HG03108 (cell line): ENCODE data around the gene ARFGAP2.
"Not testable (repeated sequence)": the region's sequence is repeated elsewhere in the genome, so short reads cannot be mapped to it uniquely, and the experiment has no call there.

Source experiments
- ATAC-seq: cut with Tn5 transposase; IDR thresholded peaks from one replicate; pipeline ENCODE4 v1.9.1; 2021; ENCODE audit warnings: moderate library complexity; ENCODE audit not compliant: unreplicated experiment

ARFGAP2 gene

DNA sequence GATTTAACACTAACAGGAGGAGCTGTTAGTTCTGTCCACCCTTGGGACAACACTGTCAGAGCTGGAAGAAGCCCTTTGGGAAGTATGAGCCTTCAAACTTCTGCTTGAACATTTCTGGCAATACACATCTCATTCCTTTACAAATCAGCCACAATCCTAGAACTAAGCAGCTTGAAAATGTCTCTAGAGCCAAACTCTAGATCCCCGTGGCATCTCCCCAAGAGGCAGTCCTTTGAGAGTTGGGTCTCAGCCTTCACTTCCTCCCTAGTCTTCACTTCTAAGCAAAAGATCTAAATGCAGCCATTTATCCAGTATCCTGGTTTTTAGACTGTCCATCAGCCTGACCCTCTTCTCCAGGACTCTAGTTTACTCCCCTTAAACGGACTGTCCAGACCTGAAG, 26.9 kb downstream of the ARFGAP2 start:
- no peak for ATAC-seq

- no peak for ATAC-seq
These were observed 27.7 kb downstream of the ARFGAP2 start for GRCh38 chr11:47148903-47149531.

GRCh38 chr11:47148270-47148669, 28.4 kb downstream of the ARFGAP2 start:
- no peak for ATAC-seq

- ATAC-seq, result no peak
These were observed 29.0 kb downstream of the ARFGAP2 start for GRCh38 chr11:47147681-47148080.

DNA sequence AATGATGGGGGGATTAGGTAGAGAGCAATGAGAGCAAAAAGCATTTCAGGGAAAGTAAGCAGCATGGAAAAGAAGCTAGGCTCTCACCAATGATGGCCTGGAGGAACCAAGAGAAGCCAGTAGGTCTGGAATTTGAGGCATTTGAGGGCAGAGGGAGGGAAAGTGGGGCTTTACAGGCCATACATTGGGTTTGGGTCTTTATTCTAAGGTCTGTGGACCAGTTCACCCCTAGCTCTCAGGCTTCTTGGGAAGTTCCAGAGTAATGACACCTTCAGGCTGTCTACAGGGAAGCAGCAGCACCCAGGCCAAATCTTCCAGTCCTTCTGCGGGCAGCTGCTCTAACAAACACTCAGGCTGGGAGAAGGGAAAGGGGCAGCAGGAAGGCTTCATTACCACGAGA, 29.4 kb downstream of the ARFGAP2 start:
- ATAC-seq, result no peak

DNA sequence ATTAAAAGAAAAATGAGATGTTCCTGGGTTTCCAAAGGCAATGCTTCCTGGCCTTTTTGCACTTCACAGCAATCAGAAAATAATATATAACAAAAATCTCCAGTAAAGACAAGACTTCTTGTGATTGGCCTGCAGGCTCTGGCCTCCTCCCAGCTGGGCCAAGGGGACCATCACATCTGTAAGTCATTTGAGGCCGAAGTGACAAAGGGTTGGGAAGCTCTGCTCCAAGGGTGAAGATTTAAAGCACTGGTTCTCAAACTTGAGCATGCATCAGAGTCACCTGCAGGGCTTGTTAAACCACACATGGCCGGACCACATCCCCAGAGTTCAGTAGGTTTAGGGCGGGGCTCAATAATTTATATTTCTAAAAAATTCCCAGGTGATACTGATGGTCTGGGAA, 32.1 kb downstream of the ARFGAP2 start:
- ATAC-seq, result no peak

GRCh38 chr11:47143322-47143721, 33.4 kb downstream of the ARFGAP2 start:
- ATAC-seq, result no peak

DNA sequence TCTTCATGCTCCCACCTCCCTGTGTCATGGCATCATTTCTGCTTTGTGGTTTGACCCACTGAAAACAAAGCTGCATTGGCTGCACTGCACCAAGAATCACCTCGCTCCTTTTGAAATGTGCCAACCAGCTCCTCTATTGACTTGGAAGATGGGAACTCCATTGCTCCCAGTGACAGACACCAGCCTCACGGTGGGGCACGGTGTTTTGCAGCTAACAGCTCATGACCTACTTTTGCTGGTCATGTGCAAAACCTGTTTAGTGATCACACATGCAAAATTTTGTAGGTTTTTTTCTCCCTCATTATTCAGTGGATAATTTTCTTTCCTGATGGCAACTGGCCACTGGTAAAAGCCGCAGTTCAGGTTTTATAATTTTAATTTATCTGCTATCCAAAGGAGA, 36.8 kb downstream of the ARFGAP2 start:
- ATAC-seq, result no peak

- ATAC-seq, result no peak
These were observed 39.2 kb downstream of the ARFGAP2 start for GRCh38 chr11:47137476-47137875.

- ATAC-seq, result no peak
These were observed 39.8 kb downstream of the ARFGAP2 start for GRCh38 chr11:47136921-47137320.

GRCh38 chr11:47136327-47136726, 40.4 kb downstream of the ARFGAP2 start:
- ATAC-seq, result no peak

- ATAC-seq, result no peak
These were observed 43.7 kb downstream of the ARFGAP2 start for GRCh38 chr11:47132981-47133380.

DNA sequence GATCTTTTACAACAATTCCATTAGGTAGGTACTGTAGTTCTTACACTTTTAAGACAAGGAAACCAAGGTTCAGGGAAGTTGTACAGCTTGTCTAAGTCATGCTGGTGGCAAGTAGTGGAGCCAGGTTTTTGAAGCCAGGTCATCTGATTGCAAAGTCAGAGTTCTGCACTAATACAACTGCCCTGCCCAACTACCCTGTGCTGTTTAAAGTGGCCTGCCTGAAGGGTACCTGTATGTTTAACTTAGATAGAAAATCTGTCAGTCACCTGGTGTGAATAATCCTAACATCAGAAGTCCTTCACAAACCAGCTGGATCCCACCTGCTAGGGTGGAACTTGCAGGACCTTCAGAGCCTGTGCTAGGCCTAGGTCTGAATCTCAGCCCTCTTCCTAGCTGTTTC, 44.2 kb downstream of the ARFGAP2 start:
- ATAC-seq, result no peak

GRCh38 chr11:47131136-47131535, 45.5 kb downstream of the ARFGAP2 start:
- ATAC-seq, result no peak

GRCh38 chr11:47130543-47130942, 46.1 kb downstream of the ARFGAP2 start:
- ATAC-seq, result no peak

DNA sequence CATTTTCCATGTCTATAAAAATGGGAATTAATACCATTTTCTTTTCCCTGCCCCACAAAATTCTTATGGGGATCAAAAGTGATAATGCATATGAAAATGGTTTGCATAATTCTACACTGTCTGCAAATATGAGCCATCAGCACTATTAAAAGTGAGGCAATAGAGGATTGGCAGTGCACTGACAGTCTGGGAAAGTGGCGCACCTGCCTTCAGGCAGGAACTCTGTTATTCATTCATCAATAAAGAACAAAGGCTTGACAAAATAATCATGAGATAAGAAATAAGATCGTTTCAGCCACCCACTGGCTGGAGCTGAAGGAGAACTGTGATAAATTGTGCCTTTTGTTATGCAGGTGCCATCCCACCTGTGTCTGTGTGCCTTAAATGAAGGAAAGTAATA, 49.5 kb downstream of the ARFGAP2 start:
- no peak for ATAC-seq

GRCh38 chr11:47125083-47125482, 51.6 kb downstream of the ARFGAP2 start:
- ATAC-seq, result no peak

DNA sequence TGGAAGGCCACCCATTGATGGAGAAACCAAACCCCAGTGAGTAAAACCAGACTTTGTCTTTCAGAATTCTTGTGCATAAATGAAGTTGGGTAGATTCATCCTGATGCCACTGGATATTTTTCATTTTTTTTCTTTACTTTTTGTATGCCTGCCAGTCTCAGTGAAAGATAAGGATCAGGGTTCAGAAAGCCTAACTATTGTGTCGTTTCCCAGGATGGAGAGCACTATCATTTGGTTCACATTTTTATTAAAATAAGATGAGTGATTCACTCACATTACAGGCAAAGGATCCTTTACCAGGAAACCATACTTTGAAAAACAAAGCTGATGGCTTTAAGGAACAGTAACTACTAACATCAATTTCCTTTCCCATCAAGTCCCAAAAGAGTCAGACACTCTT, 52.0 kb downstream of the ARFGAP2 start:
- ATAC-seq, result no peak

- no peak for ATAC-seq
These were observed 53.6 kb downstream of the ARFGAP2 start for GRCh38 chr11:47123094-47123493.

DNA sequence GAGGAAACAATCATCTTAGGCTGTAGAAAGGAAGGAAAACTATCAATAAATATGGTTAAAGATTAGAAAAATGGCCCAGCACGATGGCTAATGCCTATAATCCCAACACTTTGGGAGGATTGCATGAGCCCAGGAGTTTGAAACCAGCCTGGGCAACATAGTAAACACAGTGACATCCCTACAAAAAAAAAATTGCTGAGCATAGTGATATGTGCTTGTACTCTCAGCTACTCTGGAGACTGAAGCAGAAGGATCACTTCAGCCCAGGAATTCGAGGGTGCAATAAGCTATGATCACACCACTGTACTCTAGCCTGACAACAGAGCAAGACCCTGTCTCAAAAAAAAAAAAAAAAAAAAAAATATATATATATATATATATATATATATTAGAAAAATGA, 54.9 kb downstream of the ARFGAP2 start:
- no peak for ATAC-seq

DNA sequence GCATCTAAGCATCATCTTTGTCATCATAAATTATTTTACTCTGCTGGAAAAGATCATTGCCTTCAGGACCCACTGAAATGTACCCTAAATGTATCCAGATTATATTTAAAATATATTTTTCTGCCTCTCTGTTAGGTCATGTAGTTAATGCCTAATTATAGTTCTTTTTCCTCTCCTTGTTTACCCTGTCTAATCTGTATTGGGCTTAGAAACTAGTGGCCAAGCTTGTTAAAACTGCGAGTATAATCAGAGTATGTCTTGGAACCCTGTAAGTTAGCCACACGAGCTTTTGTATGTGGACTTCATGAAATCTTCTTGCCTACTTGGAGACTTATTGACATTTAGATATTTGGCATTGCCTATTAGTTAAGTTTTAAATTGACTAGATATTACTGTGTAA, 55.6 kb downstream of the ARFGAP2 start:
- no peak for ATAC-seq

DNA sequence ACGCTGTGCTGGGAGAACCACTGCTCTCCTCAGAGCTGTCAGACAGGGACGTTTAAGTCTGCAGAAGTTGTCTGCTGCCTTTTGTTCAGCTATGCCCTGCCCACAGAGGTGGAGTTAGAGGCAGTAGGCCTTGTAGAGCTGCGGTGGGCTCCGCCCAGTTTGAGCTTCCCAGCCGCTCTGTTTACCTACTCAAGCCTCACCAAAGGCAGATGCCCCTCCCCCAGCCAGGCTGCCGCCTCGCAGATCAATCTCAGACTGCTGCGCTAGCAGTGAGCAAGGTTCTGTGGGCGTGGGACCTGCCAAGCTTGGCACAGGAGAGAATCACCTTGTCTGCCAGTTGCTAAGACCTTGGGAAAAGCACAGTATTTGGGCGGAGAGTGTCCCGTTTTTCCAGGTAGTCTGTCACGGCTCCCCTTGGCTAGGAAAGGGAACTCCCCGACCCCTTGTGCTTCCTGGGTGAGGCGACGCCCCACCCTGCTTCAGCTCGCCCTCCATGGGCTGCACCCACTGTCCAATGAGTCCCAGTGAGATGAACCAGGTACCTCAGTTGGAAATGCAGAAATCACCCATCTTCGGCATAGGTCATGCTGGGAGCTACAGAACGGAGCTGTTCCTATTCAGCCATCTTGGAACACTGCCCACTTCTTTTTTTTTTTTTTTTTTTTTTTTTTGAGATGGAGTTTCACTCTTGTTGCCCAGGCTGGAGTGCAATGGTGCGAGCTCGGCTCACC, 57.6 kb downstream of the ARFGAP2 start:
- ATAC-seq, result not testable (repeated sequence)
